ENCODE results near the gene TNFRSF19. TPM values are rescaled to one million over a fixed set of nuclear protein-coding genes. Genes with fewer than 3 reads are reported as not detected.
A peak's percentile ranks its signal among the peaks of the same experiment; 100 is the strongest.

The TNFRSF19 gene
- total RNA-seq, 1 donor from 2014 or later: 41.6 TPM

GRCh38 chr13:23696610-23697009, 126.4 kb downstream of the TNFRSF19 start:
- ATAC-seq (no peak), DNase-seq (no peak)
- intact Hi-C loops (cut with micrococcal nuclease): no loop called here

- no peak for DNase-seq
- ATAC-seq: no peak
- intact Hi-C loops (cut with micrococcal nuclease): no loop called here
Measured at GRCh38 chr13:23697772-23698313, 127.6 kb downstream of the TNFRSF19 start.

- ATAC-seq (no peak), DNase-seq (no peak)
- intact Hi-C loops (cut with micrococcal nuclease): no loop called here
Measured at GRCh38 chr13:23699271-23699670, 129.1 kb downstream of the TNFRSF19 start.

- ATAC-seq (no peak), DNase-seq (no peak)
- intact Hi-C loops (cut with micrococcal nuclease): no loop called here
Measured at GRCh38 chr13:23701186-23701585, 131.0 kb downstream of the TNFRSF19 start.

GRCh38 chr13:23701636-23702035, 131.4 kb downstream of the TNFRSF19 start:
- ATAC-seq (peak; percentile 95), DNase-seq (peak; percentile 90)
- intact Hi-C loops (cut with micrococcal nuclease): no loop called here

GRCh38 chr13:23703246-23703860, 133.1 kb downstream of the TNFRSF19 start:
- intact Hi-C loops (cut with micrococcal nuclease): no loop called here
- ATAC-seq: peak; percentile 28
- peak; percentile 51 for DNase-seq

GRCh38 chr13:23705583-23705982, 135.4 kb downstream of the TNFRSF19 start:
- intact Hi-C loops (cut with micrococcal nuclease): no loop called here
- no peak for ATAC-seq
- DNase-seq: no peak

- intact Hi-C loops (cut with micrococcal nuclease): no loop called here
- no peak for DNase-seq
- no peak for ATAC-seq
Measured at GRCh38 chr13:23707674-23708073, 137.5 kb downstream of the TNFRSF19 start.

- intact Hi-C loops (cut with micrococcal nuclease): no loop called here
- ATAC-seq (peak; percentile 95), DNase-seq (no peak)
Measured at GRCh38 chr13:23709536-23709935, 139.3 kb downstream of the TNFRSF19 start.

GRCh38 chr13:23710366-23710765, 140.2 kb downstream of the TNFRSF19 start:
- ATAC-seq (no peak), DNase-seq (no peak)
- intact Hi-C loops (cut with micrococcal nuclease): loop anchor here (10.0 kb wide), 1 partner anchor 164 kb away; no protein-coding TSS in a partner anchor

GRCh38 chr13:23711355-23711754, 141.1 kb downstream of the TNFRSF19 start:
- no peak for ATAC-seq
- intact Hi-C loops (cut with micrococcal nuclease): loop anchor here (10.0 kb wide), 1 partner anchor 163 kb away; no protein-coding TSS in a partner anchor
- no peak for DNase-seq

- no peak for DNase-seq
- no peak for ATAC-seq
- intact Hi-C loops (cut with micrococcal nuclease): loop anchor here (10.0 kb wide), 1 partner anchor 160 kb away; no protein-coding TSS in a partner anchor
Measured at GRCh38 chr13:23714672-23715071, 144.5 kb downstream of the TNFRSF19 start.

GRCh38 chr13:23715092-23715761, 145.0 kb downstream of the TNFRSF19 start:
- DNase-seq (no peak), ATAC-seq (no peak)
- intact Hi-C loops (cut with micrococcal nuclease): loop anchor here (10.0 kb wide), 1 partner anchor 160 kb away; no protein-coding TSS in a partner anchor

GRCh38 chr13:23715762-23716235, 145.6 kb downstream of the TNFRSF19 start:
- DNase-seq (no peak), ATAC-seq (peak; percentile 32)
- intact Hi-C loops (cut with micrococcal nuclease): loop anchor here (10.0 kb wide), 1 partner anchor 159 kb away; no protein-coding TSS in a partner anchor

- ATAC-seq (no peak), DNase-seq (no peak)
- intact Hi-C loops (cut with micrococcal nuclease): loop anchor here (10.0 kb wide), 1 partner anchor 158 kb away; no protein-coding TSS in a partner anchor
Measured at GRCh38 chr13:23716401-23716800, 146.2 kb downstream of the TNFRSF19 start.

- no peak for DNase-seq
- intact Hi-C loops (cut with micrococcal nuclease): loop anchor here (10.0 kb wide), 1 partner anchor 156 kb away; no protein-coding TSS in a partner anchor
Measured at GRCh38 chr13:23718996-23719395, 148.8 kb downstream of the TNFRSF19 start.

GRCh38 chr13:23722726-23723453, 152.7 kb downstream of the TNFRSF19 start:
- ATAC-seq: no peak
- DNase-seq: no peak
- intact Hi-C loops (cut with micrococcal nuclease): no loop called here

More at GRCh38 chr13:23718996-23719395, 148.8 kb downstream of the TNFRSF19 start:
- ATAC-seq: no peak

GRCh38 chr13:23723471-23723870, 153.3 kb downstream of the TNFRSF19 start:
- peak; percentile 31 for ATAC-seq
- intact Hi-C loops (cut with micrococcal nuclease): no loop called here
- DNase-seq: no peak

- intact Hi-C loops (cut with micrococcal nuclease): no loop called here
- ATAC-seq (no peak), DNase-seq (no peak)
Measured at GRCh38 chr13:23724196-23724970, 154.2 kb downstream of the TNFRSF19 start.

Measured in left ventricle myocardium superior (tissue), 1 donor.